GM19455 (cell line): ENCODE results near the gene OR13J1.

Experiments
- ATAC-seq: cut with Tn5 transposase; IDR thresholded peaks from one replicate; pipeline ENCODE4 v1.9.1; 2021; ENCODE audit not compliant: unreplicated experiment

OR13J1 gene

GRCh38 chr9:35835216-35835632 is 35.0 kb downstream of the OR13J1 start:
- ATAC-seq = no peak

GRCh38 chr9:35834260-35835215 is 35.7 kb downstream of the OR13J1 start:
- ATAC-seq = no peak

DNA sequence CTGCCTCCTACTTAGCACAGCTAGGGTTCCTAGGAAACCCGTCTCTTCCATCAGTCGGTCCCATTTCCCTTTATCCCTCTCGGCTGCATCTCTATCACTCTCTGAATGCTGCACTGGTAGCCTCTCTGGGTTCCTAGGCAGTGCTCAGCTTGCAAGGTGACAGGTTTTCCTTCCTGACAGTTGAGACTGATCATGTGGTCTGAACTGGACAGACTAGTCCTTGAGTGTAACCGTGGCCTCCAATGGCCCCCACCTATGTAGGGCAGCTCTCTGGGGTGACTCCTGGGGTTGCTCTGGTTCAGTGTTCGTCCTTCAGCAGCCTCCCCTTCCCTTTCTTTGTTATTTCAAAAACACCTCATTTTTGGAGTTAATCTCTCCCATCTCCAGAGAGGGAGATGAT is 37.4 kb downstream of the OR13J1 start:
- ATAC-seq = no peak

GRCh38 chr9:35831040-35831439 is 39.2 kb downstream of the OR13J1 start:
- no peak for ATAC-seq

DNA sequence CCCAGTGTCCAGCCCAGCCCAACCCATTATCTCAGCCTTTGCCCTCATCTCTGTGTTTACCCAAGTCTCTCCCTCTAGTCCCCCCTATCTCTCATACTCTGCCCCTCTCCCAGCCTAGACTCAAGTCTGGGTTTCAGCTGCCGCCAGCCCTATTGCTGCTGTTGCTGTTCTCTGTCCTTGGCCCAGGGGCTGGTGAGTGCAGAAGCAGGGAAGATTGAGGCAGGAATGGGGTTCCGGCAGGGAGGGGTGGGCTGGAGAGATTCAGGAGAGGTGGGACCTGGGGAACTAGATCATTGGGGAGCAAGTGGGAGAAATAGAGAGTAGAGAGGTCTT is 40.5 kb downstream of the OR13J1 start:
- ATAC-seq = no peak

DNA sequence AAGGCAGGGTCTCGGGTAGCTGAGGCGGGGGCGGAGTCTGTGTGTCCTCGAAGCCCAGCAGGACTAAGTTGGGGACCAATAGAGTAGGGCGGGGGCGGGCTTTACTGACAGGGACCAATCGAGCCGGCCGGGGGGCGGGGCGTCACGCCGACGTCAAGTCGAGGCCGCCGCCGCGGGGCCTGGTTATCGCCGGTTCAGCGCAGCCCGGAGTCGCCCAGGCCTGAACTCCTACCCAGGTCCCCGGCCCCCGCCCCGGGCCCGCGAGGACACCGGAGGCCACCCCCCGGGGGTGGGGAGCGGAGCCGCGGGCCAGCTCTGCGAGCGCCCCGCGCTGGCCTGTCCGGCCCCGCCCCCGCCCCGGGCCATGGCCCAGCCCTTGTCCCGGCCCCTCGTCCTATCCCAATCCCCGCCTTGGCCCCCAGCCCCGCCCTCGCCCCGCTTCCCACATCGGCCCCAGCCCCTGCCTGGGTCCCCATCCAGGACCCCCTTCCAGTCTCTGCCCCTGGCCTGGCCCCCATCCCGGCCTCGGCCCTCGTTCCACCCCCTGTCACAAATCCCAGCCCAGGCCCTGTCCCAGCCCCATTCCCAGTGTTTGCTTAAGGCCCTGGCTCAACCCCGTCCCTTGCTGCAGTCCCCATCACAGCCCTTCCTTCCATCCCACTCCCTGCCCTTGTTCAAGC is 41.0 kb downstream of the OR13J1 start, which contains the start of gene TMEM8B:
TSS of gene TMEM8B (plus strand) at position 145 of the 680 bp plus-strand sequence. CDS start at position 365, 220 bp downstream.
- peak; percentile 81 for ATAC-seq

- no peak for ATAC-seq
These were observed 41.5 kb downstream of the OR13J1 start, which contains the start of gene FAM221B for GRCh38 chr9:35828716-35829083. Gene FAM221B, minus strand, starts transcription at chr9:35828732. Its CDS starts 2,571 bp downstream, at chr9:35826161.

- ATAC-seq = no peak
These were observed 42.7 kb downstream of the OR13J1 start for GRCh38 chr9:35827486-35827885.

DNA sequence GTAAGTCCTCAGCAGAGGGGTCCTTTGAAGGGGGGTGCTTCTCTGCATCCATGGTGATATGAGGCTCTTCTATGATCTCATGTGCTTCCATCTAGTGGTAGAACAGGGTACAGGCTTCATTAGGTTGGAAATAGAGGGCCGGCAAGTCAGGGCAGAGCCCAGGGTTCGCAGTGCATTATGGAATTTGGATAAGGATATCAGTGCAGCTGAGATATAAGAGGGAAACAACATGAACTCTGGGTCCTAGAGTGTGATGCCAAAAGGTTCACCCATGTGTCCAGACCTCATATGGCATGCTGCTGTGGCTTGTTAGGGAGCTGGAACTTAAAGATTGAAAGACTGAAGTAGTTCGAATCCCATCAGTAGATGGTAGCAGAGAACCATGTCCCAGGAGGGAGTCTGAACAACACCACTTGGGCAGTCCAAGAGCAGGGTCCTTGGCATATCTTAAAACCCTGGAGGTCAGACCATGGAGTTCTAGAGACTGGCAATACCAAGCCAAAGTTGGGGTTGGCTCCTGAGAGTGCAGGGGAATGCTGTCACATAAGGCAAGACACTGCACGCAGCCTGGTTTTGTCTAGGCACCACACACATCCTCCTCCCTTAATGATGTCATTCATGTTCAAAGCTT is 44.0 kb downstream of the OR13J1 start:
- ATAC-seq = no peak

- no peak for ATAC-seq
These were observed 47.3 kb downstream of the OR13J1 start for GRCh38 chr9:35822926-35823325.

DNA sequence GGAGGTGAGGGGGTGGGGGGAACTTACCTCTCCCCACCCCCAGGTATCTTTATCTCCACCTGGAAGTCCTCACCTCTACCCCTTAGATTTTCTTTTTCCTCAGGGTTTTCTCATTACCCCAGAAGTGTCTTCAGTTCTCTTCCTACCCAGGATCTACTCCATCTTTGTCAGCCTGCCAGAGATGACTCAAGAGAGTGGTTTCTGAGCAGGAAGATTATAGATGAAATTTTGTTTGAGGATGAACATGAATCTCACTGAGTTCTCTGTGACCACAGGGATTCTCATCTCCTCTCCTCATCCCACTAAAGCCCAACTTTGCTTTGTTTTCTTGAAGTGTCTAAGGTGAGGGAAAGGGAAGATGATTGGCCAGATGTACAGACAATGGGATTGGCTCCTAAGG is 50.1 kb downstream of the OR13J1 start:
- ATAC-seq = no peak
